ENCODE measurements around the gene LGI4. TPM values are rescaled to one million over a fixed set of nuclear protein-coding genes. Genes with fewer than 3 reads are reported as not detected.
A peak's percentile ranks its signal among the peaks of the same experiment; 100 is the strongest.

The LGI4 gene
- total and polyA plus RNA-seq, 4 donors = 0.18 to 1.5 (median 1.1) TPM

DNA sequence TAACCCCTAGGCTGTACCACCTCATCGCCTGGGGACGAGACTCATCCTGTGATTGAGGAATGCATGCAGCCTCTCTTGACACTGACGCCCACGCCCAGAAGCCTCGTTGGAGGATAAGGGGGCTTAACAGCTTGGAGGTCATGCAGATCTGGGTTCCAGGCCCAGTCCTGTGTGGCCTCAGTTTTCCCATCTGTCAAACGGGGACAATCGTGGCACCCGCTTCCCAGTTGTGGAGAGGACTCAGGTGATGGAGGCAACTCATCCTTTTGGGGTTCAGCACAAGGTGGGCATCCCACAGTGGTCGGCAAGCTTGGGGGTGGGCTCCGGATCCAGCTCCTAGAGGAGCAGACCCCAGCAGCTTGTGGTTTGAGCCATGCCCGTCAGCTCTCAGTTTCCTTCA, 1.4 kb upstream of the LGI4 start:
- H3K9ac ChIP-seq (ENCODE audit: low read depth in 1 of 2, low read length in 2 of 2) = peak overlapping the region in 1 of 2 donors; percentile 32
- H3K9me3 ChIP-seq (ENCODE audit: control insufficient read depth in 4 of 4, low read length in 3 of 4) = no peaks in the 10 kb centered on the region
- no peak overlapping the region for H3K4me3 ChIP-seq (ENCODE audit: low read depth in 1 of 3, low read length in 3 of 3)
- TF ChIP-seq ZBTB33 (IDR thresholded peaks at IDR 0.05) = no peak
- TF ChIP-seq, protein P1, sequence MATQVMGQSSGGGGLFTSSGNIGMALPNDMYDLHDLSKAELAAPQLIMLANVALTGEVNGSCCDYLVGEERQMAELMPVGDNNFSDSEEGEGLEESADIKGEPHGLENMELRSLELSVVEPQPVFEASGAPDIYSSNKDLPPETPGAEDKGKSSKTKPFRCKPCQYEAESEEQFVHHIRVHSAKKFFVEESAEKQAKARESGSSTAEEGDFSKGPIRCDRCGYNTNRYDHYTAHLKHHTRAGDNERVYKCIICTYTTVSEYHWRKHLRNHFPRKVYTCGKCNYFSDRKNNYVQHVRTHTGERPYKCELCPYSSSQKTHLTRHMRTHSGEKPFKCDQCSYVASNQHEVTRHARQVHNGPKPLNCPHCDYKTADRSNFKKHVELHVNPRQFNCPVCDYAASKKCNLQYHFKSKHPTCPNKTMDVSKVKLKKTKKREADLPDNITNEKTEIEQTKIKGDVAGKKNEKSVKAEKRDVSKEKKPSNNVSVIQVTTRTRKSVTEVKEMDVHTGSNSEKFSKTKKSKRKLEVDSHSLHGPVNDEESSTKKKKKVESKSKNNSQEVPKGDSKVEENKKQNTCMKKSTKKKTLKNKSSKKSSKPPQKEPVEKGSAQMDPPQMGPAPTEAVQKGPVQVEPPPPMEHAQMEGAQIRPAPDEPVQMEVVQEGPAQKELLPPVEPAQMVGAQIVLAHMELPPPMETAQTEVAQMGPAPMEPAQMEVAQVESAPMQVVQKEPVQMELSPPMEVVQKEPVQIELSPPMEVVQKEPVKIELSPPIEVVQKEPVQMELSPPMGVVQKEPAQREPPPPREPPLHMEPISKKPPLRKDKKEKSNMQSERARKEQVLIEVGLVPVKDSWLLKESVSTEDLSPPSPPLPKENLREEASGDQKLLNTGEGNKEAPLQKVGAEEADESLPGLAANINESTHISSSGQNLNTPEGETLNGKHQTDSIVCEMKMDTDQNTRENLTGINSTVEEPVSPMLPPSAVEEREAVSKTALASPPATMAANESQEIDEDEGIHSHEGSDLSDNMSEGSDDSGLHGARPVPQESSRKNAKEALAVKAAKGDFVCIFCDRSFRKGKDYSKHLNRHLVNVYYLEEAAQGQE (IDR thresholded peaks at IDR 0.05) = no peak
- no peak for TF ChIP-seq MAX (IDR thresholded peaks at IDR 0.05)
- no peak for TF ChIP-seq ATF3 (IDR thresholded peaks at IDR 0.05)
- no peak for TF ChIP-seq FOXA1 (IDR thresholded peaks at IDR 0.05)
- no peak for TF ChIP-seq NR2F2 (IDR thresholded peaks at IDR 0.05)
- TF ChIP-seq FOXA2 (IDR thresholded peaks at IDR 0.05) = no peak
- TF ChIP-seq HNF4A (conservative IDR thresholded peaks at IDR 0.05) = no peak
- TF ChIP-seq HNF4G (IDR thresholded peaks at IDR 0.05) = no peak
- TF ChIP-seq CTCF (IDR thresholded peaks at IDR 0.05; ENCODE audit: low read depth, low read length, missing input control) = no peak
- TF ChIP-seq GABPA (IDR thresholded peaks at IDR 0.05 in 1 of 2, conservative IDR thresholded peaks at IDR 0.05 in 1 of 2) = no peak
- TF ChIP-seq RXRA (IDR thresholded peaks at IDR 0.05) = no peak
- TF ChIP-seq SP1 (IDR thresholded peaks at IDR 0.05) = no peak
- TF ChIP-seq RAD21 (IDR thresholded peaks at IDR 0.05) = no peak
- no peak for TF ChIP-seq EGR1 (IDR thresholded peaks at IDR 0.05; ENCODE audit: low read depth in 2 of 2)
- TF ChIP-seq YY1 (IDR thresholded peaks at IDR 0.05) = no peak
- TF ChIP-seq TAF1 (conservative IDR thresholded peaks at IDR 0.05) = no peak
- no peaks in the 10 kb centered on the region for H3K27me3 ChIP-seq (ENCODE audit: control insufficient read depth in 4 of 4, insufficient read depth in 4 of 4, low read length in 3 of 4)
- peak overlapping the region; percentile 97 to 99 for H3K27ac ChIP-seq (ENCODE audit: low read depth in 1 of 2, low read length in 2 of 2)
- DNase-seq (ENCODE audit: low spot score) = no peak
- H3K36me3 ChIP-seq (ENCODE audit: control insufficient read depth in 4 of 4, insufficient read depth in 3 of 4, low read depth in 1 of 4, low read length in 3 of 4) = no peaks in the 10 kb centered on the region
- WGBS = 75% methylated on average over 11 of the region's 11 CpGs
- H3K4me1 ChIP-seq (ENCODE audit: control insufficient read depth in 4 of 4, insufficient read depth in 4 of 4, low read length in 3 of 4) = peaks cover 18 to 46% (median 34%) of the 10 kb centered on the region in 4 donors
